K562 (cell line): ENCODE results near the gene PRSS57. TPM values are rescaled to one million over a fixed set of nuclear protein-coding genes. Genes with fewer than 3 reads are reported as not detected.

Source experiments
- CBX3 ChIP-seq, 2 experiments: IDR thresholded peaks; 1 replicate in 1 of 2; 2 replicates in 1 of 2; pipeline ENCODE4 v1.6.1; 2012; ENCODE audit warnings: inconsistent platforms in 2 of 2, low read length in 2 of 2, borderline replicate concordance in 1 of 2, control low read depth in 1 of 2
- EP300 ChIP-seq: IDR thresholded peaks from 2 replicates; pipeline ENCODE4 v1.6.1; 2012; ENCODE audit warnings: low read length, improper control_type of control experiment
- EZH2 ChIP-seq: IDR thresholded peaks from 2 replicates; pipeline ENCODE4 v1.6.1; 2012; ENCODE audit warnings: low read depth, mild to moderate bottlenecking, inconsistent platforms, low read length, borderline replicate concordance
- FOXJ2 ChIP-seq: fragments of 200-800 bp; sonication (Bioruptor generic); IDR thresholded peaks from 2 replicates; pipeline ENCODE4 v1.6.1; 2016; ENCODE audit warnings: missing genetic modification characterization, missing compliant biosample characterization
- FOXK1 ChIP-seq: sonication (generic); formaldehyde crosslinking; IDR thresholded peaks from 2 replicates; pipeline ENCODE4 v1.8.0; 2022; ENCODE audit warnings: missing genetic modification reagents, mild to moderate bottlenecking, borderline replicate concordance
- KAT2B ChIP-seq: IDR thresholded peaks from one replicate; pipeline ENCODE4 v1.6.1; 2012; ENCODE audit warnings: low read depth, mild to moderate bottlenecking, control low read depth, inconsistent platforms, low read length, moderate library complexity
- KLF13 ChIP-seq: fragments of 450-650 bp; IDR thresholded peaks from 2 replicates; pipeline ENCODE4 v1.6.1; 2016; ENCODE audit warnings: missing genetic modification characterization, low read depth, mild to moderate bottlenecking, missing compliant biosample characterization, moderate library complexity, borderline replicate concordance
- L3MBTL2 ChIP-seq: fragments of 450-650 bp; IDR thresholded peaks from 2 replicates; pipeline ENCODE4 v1.6.1; 2016; ENCODE audit warnings: mild to moderate bottlenecking, moderate library complexity
- LARP7 ChIP-seq: fragments of 450-650 bp; IDR thresholded peaks from 2 replicates; pipeline ENCODE4 v1.6.1; 2016
- MCM7 ChIP-seq, 2 experiments: fragments of 450-650 bp; IDR thresholded peaks; 2 replicates each; pipeline ENCODE4 v1.6.1; 2016 to 2018
- NONO ChIP-seq, 2 experiments: fragments of 200-400 bp in 1 of 2; fragments of 450-650 bp in 1 of 2; formaldehyde crosslinking in 1 of 2; IDR thresholded peaks; 2 replicates each; pipeline ENCODE4 v1.6.1; 2017; ENCODE audit warnings: low read depth in 2 of 2, mild to moderate bottlenecking in 2 of 2, moderate library complexity in 2 of 2, low read length in 1 of 2
- RFX7 ChIP-seq: fragments of 250-450 bp; sonication (Bioruptor Pico); IDR thresholded peaks from 2 replicates; pipeline ENCODE4 v1.5.1; 2021; ENCODE audit warnings: mild to moderate bottlenecking
- SAP30 ChIP-seq: fragments of 200-600 bp; sonication (generic); IDR thresholded peaks from 2 replicates; pipeline ENCODE4 v1.6.1; 2012; ENCODE audit warnings: borderline replicate concordance, low read depth, mild to moderate bottlenecking, moderate library complexity, low read length, control low read depth, inconsistent platforms; ENCODE audit not compliant: insufficient read depth, poor library complexity, severe bottlenecking
- SRSF1 ChIP-seq: fragments of 200-400 bp; formaldehyde crosslinking; IDR thresholded peaks from 2 replicates; pipeline ENCODE4 v1.6.1; 2017; ENCODE audit warnings: mild to moderate bottlenecking, low read depth, low read length, moderate library complexity
- STAG1 ChIP-seq: sonication (generic); formaldehyde crosslinking; IDR thresholded peaks from 2 replicates; pipeline ENCODE4 v1.5.0; 2020; ENCODE audit warnings: missing genetic modification reagents, borderline replicate concordance
- TFAM ChIP-seq: fragments of 250-450 bp; sonication (Bioruptor Pico); conservative IDR thresholded peaks from 2 replicates; pipeline ENCODE4 v1.5.0; 2021; ENCODE audit warnings: mild to moderate bottlenecking, moderate library complexity
- XRCC5 ChIP-seq: fragments of 200-400 bp; formaldehyde crosslinking; IDR thresholded peaks from 2 replicates; pipeline ENCODE4 v1.6.1; 2017; ENCODE audit warnings: low read depth, mild to moderate bottlenecking, low read length
- ZBTB7A ChIP-seq: IDR thresholded peaks from 2 replicates; pipeline ENCODE4 v1.6.1; 2011; ENCODE audit warnings: low read depth, mild to moderate bottlenecking, low read length, moderate library complexity, borderline replicate concordance; ENCODE audit not compliant: control insufficient read depth
- ZNF134 ChIP-seq: fragments of 250-450 bp; sonication (Bioruptor Pico); conservative IDR thresholded peaks from 2 replicates; pipeline ENCODE4 v1.4.0; 2020
- ZNF232 ChIP-seq: sonication (generic); formaldehyde crosslinking; IDR thresholded peaks from 2 replicates; pipeline ENCODE4 v1.8.0; 2022; ENCODE audit warnings: mild to moderate bottlenecking, missing genetic modification reagents
- ZNF316 ChIP-seq: fragments of 450-650 bp; IDR thresholded peaks from 2 replicates; pipeline ENCODE4 v1.6.1; 2016
- ZNF551 ChIP-seq: fragments of 250-450 bp; sonication (Bioruptor Pico); IDR thresholded peaks from 2 replicates; pipeline ENCODE4 v1.5.0; 2021; ENCODE audit warnings: mild to moderate bottlenecking, moderate library complexity
- ZNF79 ChIP-seq: fragments of 250-450 bp; sonication (Bioruptor Pico); IDR thresholded peaks from 2 replicates; pipeline ENCODE4 v1.4.0; 2020; ENCODE audit warnings: low read depth, mild to moderate bottlenecking, moderate library complexity
- polyA plus RNA-seq, 8 experiments: library from polyadenylated mRNA; depleted of rRNA in 4 of 8; stranded (reverse) in 5 of 8; unstranded in 3 of 8; fragments of >200 nt; fragmentation: Nextera tagmentation in 2 of 8; fragmentation: Illumina TruSeq in 1 of 8; extraction: Ambion mirVana in 2 of 8; extraction: Trizol in 1 of 8; gene quantifications; 2 replicates each; pipeline versions ENCODE4 v1.2.1 to v1.2.3, GENCODE V29; 2011 to 2014; ENCODE audit warnings: inconsistent platforms in 1 of 8, missing spikeins in 1 of 8
- total RNA-seq, 7 experiments: library from RNA; depleted of rRNA in 6 of 7; stranded (reverse); fragments of >200 nt in 6 of 7; fragmentation: Illumina TruSeq in 2 of 7; extraction: Trizol in 2 of 7; gene quantifications; 2 replicates each; pipeline versions ENCODE4 v1.2.1 to v1.2.3, GENCODE V29; 2011 to 2021; ENCODE audit warnings: low replicate concordance in 1 of 7
- TF ChIP-seq, protein P1 (sequence below): fragments of 450-650 bp; IDR thresholded peaks from 2 replicates; pipeline ENCODE4 v1.6.1; 2017; ENCODE audit warnings: mild to moderate bottlenecking, moderate library complexity
- TF ChIP-seq, protein P2 (sequence below): sonication (generic); IDR thresholded peaks from 2 replicates; pipeline ENCODE4 v1.6.1; 2016
- TF ChIP-seq, protein P3 (sequence below): sonication (generic); formaldehyde crosslinking; IDR thresholded peaks from 2 replicates; pipeline ENCODE4 v1.8.0; 2022; ENCODE audit warnings: missing genetic modification reagents, mild to moderate bottlenecking, borderline replicate concordance

PRSS57 gene
- total and polyA plus RNA-seq, 9 of the 15 experiments (the other 6 are each of a cell fraction or from before 2014, with no cell fraction given) = 0.06 to 2.5 (median 1.3) TPM; not detected in 3

DNA sequence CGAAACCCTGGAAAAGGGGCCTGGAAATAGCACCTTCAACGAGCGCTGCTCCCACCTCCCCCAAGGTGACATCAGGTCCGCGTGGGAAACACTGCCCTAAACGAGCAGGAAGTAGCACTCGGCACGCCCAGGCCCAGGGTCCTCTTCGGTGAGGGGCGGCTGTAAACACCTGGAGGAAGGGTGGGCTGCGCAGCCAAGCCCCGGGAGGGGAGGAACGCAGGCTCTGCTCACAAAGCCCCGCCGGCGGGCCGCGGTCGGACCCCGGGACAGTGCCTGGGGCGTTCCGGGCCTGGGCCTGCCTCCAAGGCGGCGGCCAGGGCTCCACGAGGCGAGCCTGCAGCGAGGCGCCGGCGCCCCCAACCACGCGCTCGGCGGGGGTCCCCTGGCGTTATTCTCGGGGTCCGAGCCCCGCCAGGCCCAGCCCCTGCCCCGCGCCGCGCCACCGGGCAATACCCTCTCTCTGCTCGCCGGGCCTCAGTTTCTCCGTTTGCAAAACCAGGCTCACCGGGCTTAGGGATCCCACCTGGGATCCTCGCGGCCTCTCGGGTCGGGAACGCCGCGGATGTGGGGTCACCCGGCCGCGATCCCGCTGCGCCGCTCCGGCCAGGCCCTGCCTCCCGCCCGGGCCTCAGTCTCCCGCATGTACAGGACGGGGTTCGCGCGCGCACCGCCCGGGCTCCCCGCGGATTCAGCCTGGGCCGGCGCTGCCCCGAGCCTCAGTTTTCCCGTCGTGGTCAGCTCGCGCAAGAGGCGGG lies 32.9 kb downstream of the PRSS57 start (continued):
- TF ChIP-seq, protein P1, sequence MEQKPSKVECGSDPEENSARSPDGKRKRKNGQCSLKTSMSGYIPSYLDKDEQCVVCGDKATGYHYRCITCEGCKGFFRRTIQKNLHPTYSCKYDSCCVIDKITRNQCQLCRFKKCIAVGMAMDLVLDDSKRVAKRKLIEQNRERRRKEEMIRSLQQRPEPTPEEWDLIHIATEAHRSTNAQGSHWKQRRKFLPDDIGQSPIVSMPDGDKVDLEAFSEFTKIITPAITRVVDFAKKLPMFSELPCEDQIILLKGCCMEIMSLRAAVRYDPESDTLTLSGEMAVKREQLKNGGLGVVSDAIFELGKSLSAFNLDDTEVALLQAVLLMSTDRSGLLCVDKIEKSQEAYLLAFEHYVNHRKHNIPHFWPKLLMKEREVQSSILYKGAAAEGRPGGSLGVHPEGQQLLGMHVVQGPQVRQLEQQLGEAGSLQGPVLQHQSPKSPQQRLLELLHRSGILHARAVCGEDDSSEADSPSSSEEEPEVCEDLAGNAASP = no peak
- peak; percentile 91 for TF ChIP-seq ZBTB7A
- no peak; a peak in 1 of 4 replicates for TF ChIP-seq NONO (IDR thresholded peaks at IDR 0.05; ENCODE audit: low read depth in 2 of 2, low read length in 1 of 2)
- TF ChIP-seq, protein P2, sequence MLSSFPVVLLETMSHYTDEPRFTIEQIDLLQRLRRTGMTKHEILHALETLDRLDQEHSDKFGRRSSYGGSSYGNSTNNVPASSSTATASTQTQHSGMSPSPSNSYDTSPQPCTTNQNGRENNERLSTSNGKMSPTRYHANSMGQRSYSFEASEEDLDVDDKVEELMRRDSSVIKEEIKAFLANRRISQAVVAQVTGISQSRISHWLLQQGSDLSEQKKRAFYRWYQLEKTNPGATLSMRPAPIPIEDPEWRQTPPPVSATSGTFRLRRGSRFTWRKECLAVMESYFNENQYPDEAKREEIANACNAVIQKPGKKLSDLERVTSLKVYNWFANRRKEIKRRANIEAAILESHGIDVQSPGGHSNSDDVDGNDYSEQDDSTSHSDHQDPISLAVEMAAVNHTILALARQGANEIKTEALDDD = no peak
- TF ChIP-seq ZNF551 (CRISPR knock-in tag) = no peak
- no peak for TF ChIP-seq EP300
- no peak for TF ChIP-seq SRSF1
- TF ChIP-seq XRCC5 = 0 out of 2 replicates have a peak, but pooled peaks have one; percentile 23
- no peak for TF ChIP-seq RFX7
- TF ChIP-seq KLF13 (tag) = no peak
- TF ChIP-seq MCM7 (IDR thresholded peaks at IDR 0.05) = no peak
- TF ChIP-seq ZNF232 (CRISPR knock-in tag) = no peak
- TF ChIP-seq CBX3 (IDR thresholded peaks at IDR 0.05; ENCODE audit: borderline replicate concordance in 1 of 2, low read length in 2 of 2) = no peak
- no peak for TF ChIP-seq FOXK1 (CRISPR knock-in tag)
- no peak for TF ChIP-seq KAT2B
- peak; percentile 81 for TF ChIP-seq L3MBTL2
- TF ChIP-seq FOXJ2 (tag) = no peak
- TF ChIP-seq, protein P3, sequence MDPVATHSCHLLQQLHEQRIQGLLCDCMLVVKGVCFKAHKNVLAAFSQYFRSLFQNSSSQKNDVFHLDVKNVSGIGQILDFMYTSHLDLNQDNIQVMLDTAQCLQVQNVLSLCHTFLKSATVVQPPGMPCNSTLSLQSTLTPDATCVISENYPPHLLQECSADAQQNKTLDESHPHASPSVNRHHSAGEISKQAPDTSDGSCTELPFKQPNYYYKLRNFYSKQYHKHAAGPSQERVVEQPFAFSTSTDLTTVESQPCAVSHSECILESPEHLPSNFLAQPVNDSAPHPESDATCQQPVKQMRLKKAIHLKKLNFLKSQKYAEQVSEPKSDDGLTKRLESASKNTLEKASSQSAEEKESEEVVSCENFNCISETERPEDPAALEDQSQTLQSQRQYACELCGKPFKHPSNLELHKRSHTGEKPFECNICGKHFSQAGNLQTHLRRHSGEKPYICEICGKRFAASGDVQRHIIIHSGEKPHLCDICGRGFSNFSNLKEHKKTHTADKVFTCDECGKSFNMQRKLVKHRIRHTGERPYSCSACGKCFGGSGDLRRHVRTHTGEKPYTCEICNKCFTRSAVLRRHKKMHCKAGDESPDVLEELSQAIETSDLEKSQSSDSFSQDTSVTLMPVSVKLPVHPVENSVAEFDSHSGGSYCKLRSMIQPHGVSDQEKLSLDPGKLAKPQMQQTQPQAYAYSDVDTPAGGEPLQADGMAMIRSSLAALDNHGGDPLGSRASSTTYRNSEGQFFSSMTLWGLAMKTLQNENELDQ (CRISPR knock-in tag) = no peak
- TF ChIP-seq ZNF134 (CRISPR knock-in tag) = no peak
- TF ChIP-seq TFAM = no peak
- no peak for TF ChIP-seq ZNF316
- TF ChIP-seq ZNF79 = no peak
- TF ChIP-seq SAP30 = peak; percentile 66
- no peak for TF ChIP-seq LARP7
- no peak for TF ChIP-seq EZH2
- TF ChIP-seq STAG1 (CRISPR knock-in tag) = no peak
